ENCODE results near the gene SPPL2B. TPM values are rescaled to one million over a fixed set of nuclear protein-coding genes. Genes with fewer than 3 reads are reported as not detected.

The SPPL2B gene
- total RNA-seq, 4 donors from 2014 or later = 46.8 to 97.6 (median 59.6) TPM

DNA sequence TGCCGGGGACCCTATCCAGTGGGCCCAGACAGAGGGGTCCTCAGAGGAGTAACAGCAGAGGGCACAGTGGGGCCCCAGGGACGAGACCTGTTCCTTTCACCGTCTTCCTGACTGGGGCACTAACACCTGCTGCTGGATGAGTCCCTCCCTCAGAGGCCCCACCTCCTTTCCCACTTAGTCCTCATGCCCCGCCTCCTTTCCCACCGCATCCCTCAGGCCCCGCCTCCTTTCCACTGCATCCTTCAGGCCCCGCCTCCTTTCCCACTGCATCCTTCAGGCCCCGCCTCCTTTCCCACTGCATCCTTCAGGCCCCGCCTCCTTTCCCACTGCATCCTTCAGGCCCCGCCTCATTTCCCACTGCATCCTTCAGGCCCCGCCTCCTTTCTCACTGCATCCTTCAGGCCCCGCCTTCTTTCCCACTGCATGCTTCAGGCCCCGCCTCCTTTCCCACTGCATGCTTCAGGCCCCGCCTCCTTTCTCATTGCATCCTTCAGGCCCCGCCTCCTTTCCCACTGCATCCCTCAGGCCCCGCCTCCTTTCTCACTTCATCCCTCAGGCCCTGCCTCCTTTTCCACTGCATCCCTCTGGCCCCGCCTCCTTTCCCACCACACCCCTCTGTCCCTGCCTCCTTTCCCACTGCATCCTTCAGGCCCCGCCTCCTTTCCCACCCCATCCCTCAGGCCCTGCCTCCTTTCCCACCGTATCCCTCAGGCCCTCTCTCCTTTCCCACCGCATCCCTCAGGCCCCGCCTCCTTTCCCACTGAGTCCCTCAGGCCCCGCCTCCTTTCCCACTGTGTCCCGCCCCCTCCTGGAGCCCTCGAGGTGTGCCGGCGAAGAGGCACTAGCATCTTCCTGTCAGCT, 6.7 kb downstream of the SPPL2B start:
- Histone ChIP-seq H3K27ac (no peak overlapping the region), H3K9me3 (no peaks in the 10 kb centered on the region), H3K27me3 (no peaks in the 10 kb centered on the region), H3K36me3 (peaks cover 21% of the 10 kb centered on the region), H3K4me1 (peaks cover 34% of the 10 kb centered on the region), H3K4me3 (no peak overlapping the region)
- TF ChIP-seq POLR2AphosphoS5 (IDR thresholded peaks at IDR 0.05) (no peak), EP300 (IDR thresholded peaks at IDR 0.05) (no peak), POLR2A (IDR thresholded peaks at IDR 0.05) (no peak)
- TF ChIP-seq, protein P1, sequence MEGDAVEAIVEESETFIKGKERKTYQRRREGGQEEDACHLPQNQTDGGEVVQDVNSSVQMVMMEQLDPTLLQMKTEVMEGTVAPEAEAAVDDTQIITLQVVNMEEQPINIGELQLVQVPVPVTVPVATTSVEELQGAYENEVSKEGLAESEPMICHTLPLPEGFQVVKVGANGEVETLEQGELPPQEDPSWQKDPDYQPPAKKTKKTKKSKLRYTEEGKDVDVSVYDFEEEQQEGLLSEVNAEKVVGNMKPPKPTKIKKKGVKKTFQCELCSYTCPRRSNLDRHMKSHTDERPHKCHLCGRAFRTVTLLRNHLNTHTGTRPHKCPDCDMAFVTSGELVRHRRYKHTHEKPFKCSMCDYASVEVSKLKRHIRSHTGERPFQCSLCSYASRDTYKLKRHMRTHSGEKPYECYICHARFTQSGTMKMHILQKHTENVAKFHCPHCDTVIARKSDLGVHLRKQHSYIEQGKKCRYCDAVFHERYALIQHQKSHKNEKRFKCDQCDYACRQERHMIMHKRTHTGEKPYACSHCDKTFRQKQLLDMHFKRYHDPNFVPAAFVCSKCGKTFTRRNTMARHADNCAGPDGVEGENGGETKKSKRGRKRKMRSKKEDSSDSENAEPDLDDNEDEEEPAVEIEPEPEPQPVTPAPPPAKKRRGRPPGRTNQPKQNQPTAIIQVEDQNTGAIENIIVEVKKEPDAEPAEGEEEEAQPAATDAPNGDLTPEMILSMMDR (IDR thresholded peaks at IDR 0.05) = peak in 1 of 2 donors; percentile 2
- no peak for DNase-seq (ENCODE audit: low spot score in 2 of 2)
- WGBS = 87% methylated on average over 26 of the region's 26 CpGs

DNA sequence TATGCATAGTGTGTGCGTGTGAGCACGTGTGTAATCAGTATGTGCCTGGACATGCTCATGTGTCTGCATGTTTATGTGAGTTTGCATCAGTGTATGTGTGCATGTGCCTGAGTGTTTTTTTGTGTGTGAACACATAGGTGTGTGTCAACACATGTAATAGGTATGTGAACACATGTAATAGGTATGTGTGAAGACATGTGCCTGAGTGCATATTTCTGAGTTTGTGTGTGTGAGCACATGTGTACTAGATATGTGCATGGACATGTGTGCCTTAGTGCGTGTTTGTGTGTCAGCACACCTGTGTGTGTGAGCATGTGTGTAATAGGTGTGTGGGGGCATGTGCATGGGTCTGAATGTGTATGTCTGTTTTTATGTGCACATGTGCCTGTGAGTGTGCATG, 7.4 kb downstream of the SPPL2B start:
- WGBS = 64% methylated on average over 3 of the region's 3 CpGs
- DNase-seq (ENCODE audit: low spot score in 2 of 2) = no peak
- TF ChIP-seq POLR2AphosphoS5 (IDR thresholded peaks at IDR 0.05) (no peak), EP300 (IDR thresholded peaks at IDR 0.05) (no peak), POLR2A (IDR thresholded peaks at IDR 0.05) (no peak)
- TF ChIP-seq, protein P1 (IDR thresholded peaks at IDR 0.05) = no peak
- Histone ChIP-seq H3K27me3 (no peaks in the 10 kb centered on the region), H3K4me3 (no peak overlapping the region), H3K27ac (no peak overlapping the region), H3K9me3 (no peaks in the 10 kb centered on the region), H3K36me3 (peaks cover 27% of the 10 kb centered on the region), H3K4me1 (peaks cover 28% of the 10 kb centered on the region)

DNA sequence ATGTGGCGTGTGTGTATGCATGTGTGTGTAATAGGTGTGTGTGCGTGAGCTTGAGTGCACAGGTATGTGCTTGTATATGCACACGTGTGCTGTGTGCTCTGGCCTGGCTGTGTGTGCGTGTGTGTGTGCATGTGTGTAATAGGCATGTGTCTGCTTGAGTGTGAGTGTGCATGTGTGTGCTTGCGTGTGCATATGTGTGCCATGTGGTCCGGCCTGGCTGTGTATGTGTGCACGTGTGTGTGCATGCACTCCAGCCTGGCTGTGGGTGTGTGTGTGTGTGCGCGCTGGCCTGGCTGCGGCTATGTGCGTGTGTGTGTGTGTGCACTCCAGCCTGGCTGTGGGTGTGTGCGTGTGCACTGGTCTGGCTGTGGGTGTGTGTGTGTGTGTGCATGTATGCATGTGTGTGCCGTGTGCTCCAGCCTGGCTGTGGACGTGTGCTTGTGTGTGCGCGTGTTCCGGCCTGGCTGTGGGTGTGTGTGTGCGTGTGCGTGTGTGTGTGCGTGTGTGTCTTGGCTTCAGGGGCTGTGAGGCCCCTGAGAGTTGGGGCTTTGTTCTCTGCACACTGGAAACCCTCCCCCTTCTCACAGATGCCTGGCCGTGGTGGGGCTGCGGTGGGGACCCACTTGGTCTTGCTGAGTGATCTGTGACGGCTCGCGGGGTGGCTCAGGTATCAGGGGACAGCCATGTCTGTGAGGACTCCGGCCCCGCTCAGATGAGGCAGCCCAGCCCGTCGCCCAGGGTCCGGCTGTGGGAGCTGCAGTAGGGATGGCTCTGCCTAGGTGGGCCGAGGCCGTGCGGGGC, 8.2 kb downstream of the SPPL2B start:
- H3K27ac ChIP-seq = no peak overlapping the region
- peaks cover 34% of the 10 kb centered on the region for H3K36me3 ChIP-seq
- DNase-seq (ENCODE audit: low spot score in 2 of 2) = no peak
- WGBS = 93% methylated on average over 14 of the region's 33 CpGs
- H3K4me1 ChIP-seq = peaks cover 28% of the 10 kb centered on the region
- H3K4me3 ChIP-seq = no peak overlapping the region
- no peaks in the 10 kb centered on the region for H3K9me3 ChIP-seq
- TF ChIP-seq, protein P1 (IDR thresholded peaks at IDR 0.05) = no peak
- H3K27me3 ChIP-seq = no peaks in the 10 kb centered on the region

DNA sequence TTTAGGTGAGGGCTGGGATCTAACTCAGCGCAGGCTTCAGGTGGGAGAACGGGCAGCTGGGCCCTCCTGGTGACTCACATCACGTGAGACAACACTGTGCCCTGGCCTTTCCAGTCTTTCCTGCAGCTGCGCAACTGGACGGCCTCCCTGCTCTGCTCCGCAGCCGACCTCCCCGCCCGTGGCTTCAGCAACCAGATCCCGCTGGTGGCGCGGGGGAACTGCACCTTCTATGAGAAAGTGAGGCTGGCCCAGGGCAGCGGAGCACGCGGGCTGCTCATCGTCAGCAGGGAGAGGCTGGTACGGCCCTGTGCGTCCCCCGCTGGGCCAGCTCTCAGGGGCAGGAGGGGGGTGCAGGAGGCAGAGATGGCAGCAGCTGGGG, 8.8 kb downstream of the SPPL2B start:
- Histone ChIP-seq H3K4me3 (no peak overlapping the region), H3K4me1 (peaks cover 28% of the 10 kb centered on the region), H3K36me3 (peaks cover 34% of the 10 kb centered on the region), H3K27ac (no peak overlapping the region), H3K27me3 (no peaks in the 10 kb centered on the region), H3K9me3 (no peaks in the 10 kb centered on the region)
- no peak for TF ChIP-seq POLR2A (IDR thresholded peaks at IDR 0.05)
- TF ChIP-seq EP300 (IDR thresholded peaks at IDR 0.05) = no peak
- TF ChIP-seq, protein P1 (IDR thresholded peaks at IDR 0.05) = peak in 1 of 2 donors; percentile 16
- no peak for TF ChIP-seq POLR2AphosphoS5 (IDR thresholded peaks at IDR 0.05)
- no peak for DNase-seq (ENCODE audit: low spot score in 2 of 2)
- 81% methylated on average over 7 of the region's 19 CpGs for WGBS

DNA sequence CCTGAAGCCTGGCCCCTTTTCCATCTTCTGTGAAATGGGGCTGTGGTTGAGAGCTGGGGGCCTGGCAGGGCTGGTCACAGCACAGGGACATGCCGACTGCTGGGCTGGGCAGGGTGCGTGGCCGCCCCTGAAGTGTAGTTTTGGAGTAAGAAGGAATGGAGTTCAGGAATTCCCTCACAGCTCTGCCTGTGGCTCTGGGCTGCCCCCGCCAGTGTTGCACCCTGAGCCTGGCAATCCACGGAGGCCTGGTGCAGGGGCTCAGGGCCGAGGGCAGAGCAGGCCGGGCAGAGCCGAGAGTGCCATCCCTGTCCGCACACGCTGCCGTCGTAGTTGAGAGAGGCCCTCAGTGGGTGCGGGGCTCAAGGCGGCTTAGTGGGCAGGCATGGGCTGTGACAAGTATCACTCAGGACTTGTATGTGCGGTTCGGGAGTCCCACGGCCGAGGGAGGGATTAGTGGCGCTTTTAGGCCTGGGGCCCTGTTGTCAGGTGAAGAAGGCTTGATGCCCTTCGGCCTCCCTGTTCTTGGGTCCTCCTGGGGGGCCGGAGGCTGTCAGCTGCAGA, 9.7 kb downstream of the SPPL2B start:
- Histone ChIP-seq H3K27ac (no peak overlapping the region), H3K9me3 (no peaks in the 10 kb centered on the region), H3K4me1 (peaks cover 23% of the 10 kb centered on the region), H3K36me3 (peaks cover 36% of the 10 kb centered on the region), H3K4me3 (no peak overlapping the region), H3K27me3 (no peaks in the 10 kb centered on the region)
- no peak for TF ChIP-seq POLR2A (IDR thresholded peaks at IDR 0.05)
- TF ChIP-seq EP300 (IDR thresholded peaks at IDR 0.05) = no peak
- TF ChIP-seq POLR2AphosphoS5 (IDR thresholded peaks at IDR 0.05) = no peak
- TF ChIP-seq, protein P1 (IDR thresholded peaks at IDR 0.05) = no peak
- DNase-seq (ENCODE audit: low spot score in 2 of 2) = no peak
- WGBS = 100% methylated on average over 7 of the region's 21 CpGs

Measured in suprapubic skin (tissue), 4 donors.